KOPT-K1 (cell line): ENCODE data around the gene CEMIP.

Source experiments
- H3K27ac ChIP-seq: fragments of 200-600 bp; sonication (generic); 2 replicates; pipeline ENCODE4 v1.5.1; 2016; ENCODE audit warnings: antibody characterized with exemption, mild to moderate bottlenecking, low read depth, low read length; ENCODE audit not compliant: poor library complexity, severe bottlenecking
- H3K36me3 ChIP-seq: fragments of 200-600 bp; sonication (generic); 2 replicates; pipeline ENCODE4 v1.5.1; 2017; ENCODE audit warnings: antibody characterized with exemption, mild to moderate bottlenecking, low read length, moderate library complexity; ENCODE audit not compliant: insufficient read depth
- H3K9me3 ChIP-seq: fragments of 200-600 bp; sonication (generic); 2 replicates; pipeline ENCODE4 v1.5.1; 2017; ENCODE audit warnings: antibody characterized with exemption, low read length, mild to moderate bottlenecking; ENCODE audit not compliant: insufficient read depth, poor library complexity, severe bottlenecking

CEMIP gene

GRCh38 chr15:80836223-80836622 is 57.1 kb downstream of the CEMIP start:
- Histone ChIP-seq H3K27ac (no peak overlapping the region), H3K9me3 (no peaks in the 10 kb centered on the region), H3K36me3 (no peaks in the 10 kb centered on the region)

DNA sequence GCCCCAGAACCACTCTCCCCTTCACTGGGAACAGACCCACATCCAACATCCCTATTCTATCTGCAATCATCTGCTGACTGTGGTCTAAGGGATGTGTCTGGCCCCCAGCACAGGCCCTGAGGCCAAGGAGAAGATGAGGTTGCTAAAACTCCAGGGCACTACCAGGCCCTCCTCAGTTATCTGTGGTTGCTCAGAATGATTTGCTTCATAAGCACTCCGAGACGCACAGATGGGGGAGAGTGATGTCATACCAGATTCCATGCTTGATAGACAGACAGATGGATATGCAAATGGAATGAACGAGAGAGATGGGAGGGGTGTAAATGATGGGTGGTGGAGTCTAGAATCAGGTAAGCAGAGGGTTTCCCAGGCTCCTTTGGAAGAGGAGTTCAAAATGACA is 57.8 kb downstream of the CEMIP start:
- Histone ChIP-seq H3K9me3 (no peaks in the 10 kb centered on the region), H3K27ac (no peak overlapping the region), H3K36me3 (no peaks in the 10 kb centered on the region)

DNA sequence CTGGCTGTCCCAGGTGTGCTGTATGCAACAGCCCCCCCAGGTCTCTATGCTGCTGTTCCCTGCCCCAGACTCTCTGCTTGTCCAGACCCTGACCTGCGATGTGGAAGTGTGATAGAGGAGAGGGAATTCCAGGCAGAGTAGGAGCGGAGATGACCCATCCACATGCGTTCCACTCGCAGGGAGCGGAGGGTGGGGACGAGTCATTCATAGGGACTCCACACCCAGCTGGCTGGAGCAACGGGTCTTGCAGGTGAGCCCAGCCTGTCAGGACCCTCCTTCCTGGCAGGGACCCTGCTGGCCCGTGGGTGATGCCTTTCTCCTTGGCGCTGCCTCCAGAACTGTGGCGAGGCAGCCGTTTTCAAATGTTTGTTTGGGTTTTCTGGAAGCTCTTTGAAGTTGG is 58.8 kb downstream of the CEMIP start:
- no peaks in the 10 kb centered on the region for H3K9me3 ChIP-seq
- H3K36me3 ChIP-seq = no peaks in the 10 kb centered on the region
- no peak overlapping the region for H3K27ac ChIP-seq

GRCh38 chr15:80838666-80839065 is 59.5 kb downstream of the CEMIP start:
- Histone ChIP-seq H3K27ac (no peak overlapping the region), H3K36me3 (no peaks in the 10 kb centered on the region), H3K9me3 (no peaks in the 10 kb centered on the region)

GRCh38 chr15:80839764-80840130 is 60.6 kb downstream of the CEMIP start:
- Histone ChIP-seq H3K9me3 (no peaks in the 10 kb centered on the region), H3K27ac (no peak overlapping the region), H3K36me3 (no peaks in the 10 kb centered on the region)

DNA sequence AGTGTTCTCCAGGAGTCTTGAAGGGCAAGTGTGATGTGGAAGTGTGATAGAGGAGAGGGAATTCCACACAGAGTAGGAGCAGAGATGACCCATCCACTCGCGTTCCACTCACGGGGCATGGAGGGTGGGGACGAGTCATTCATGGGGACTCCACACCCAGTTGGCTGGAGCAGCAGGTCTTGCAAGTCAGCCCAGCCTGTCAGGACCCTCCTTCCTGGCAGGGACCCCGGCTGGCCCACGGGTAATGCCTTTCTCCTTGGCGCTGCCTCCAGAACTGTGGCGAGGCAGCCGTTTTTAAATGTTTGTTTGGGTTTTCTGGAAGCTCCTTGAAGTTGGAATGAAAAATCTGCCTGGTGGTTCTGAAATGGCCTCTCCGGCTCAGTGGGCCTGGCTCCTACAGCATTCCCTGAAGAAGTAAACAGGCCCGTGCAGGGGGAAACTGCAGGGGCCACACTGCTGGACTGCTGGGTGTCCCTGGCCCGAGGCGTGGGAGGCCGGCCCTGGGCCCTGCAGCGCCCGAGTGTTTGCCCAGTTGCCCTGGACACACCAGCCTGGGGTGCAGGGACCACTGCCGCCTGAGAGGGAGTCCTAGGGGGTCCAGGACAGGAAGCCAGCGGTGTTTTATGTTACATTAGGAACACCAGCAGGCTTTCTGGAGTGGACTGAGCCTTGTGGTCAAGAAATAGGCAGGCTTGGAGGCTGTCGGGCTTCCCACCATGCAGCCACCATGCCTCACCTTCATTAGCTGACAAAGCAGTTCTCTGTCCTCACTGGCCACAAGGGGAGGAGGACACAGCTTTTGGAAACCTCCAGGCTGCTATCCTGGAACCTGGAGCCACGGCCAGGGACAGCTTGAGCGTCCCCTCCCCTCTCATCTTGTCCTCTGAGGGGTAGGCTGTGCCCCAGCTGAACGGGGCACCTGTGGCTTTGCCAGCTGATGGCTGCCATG is 61.3 kb downstream of the CEMIP start:
- H3K9me3 ChIP-seq = no peaks in the 10 kb centered on the region
- no peak overlapping the region for H3K27ac ChIP-seq
- no peaks in the 10 kb centered on the region for H3K36me3 ChIP-seq

DNA sequence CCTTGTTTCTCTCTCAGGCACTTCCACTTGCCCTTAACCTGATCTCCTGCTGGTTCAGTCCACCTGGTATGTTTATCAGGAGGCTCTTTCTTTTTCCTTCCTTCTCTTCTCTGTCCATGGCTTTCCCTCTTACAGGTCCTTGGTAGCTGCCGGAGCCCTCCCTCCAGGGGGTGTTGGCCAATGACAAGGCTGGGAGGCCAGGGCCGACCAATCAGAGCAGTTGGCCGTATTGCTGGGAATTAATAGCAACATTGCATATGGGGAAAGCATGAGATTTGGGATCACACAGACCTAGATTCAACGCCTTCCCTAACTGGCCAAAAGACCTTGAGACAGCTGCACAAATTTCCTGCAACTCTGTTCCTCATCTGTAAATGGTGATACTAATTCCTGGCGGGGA is 62.4 kb downstream of the CEMIP start:
- Histone ChIP-seq H3K9me3 (no peaks in the 10 kb centered on the region), H3K27ac (no peak overlapping the region), H3K36me3 (no peaks in the 10 kb centered on the region)

- H3K36me3 ChIP-seq = no peaks in the 10 kb centered on the region
- H3K27ac ChIP-seq = no peak overlapping the region
- no peaks in the 10 kb centered on the region for H3K9me3 ChIP-seq
Observed at GRCh38 chr15:80844011-80844732, 65.0 kb downstream of the CEMIP start.

- Histone ChIP-seq H3K36me3 (no peaks in the 10 kb centered on the region), H3K27ac (no peak overlapping the region)
Observed at GRCh38 chr15:80846031-80846815, 67.1 kb downstream of the CEMIP start.

GRCh38 chr15:80849308-80849707 is 70.1 kb downstream of the CEMIP start:
- Histone ChIP-seq H3K36me3 (no peaks in the 10 kb centered on the region), H3K27ac (no peak overlapping the region), H3K9me3 (no peaks in the 10 kb centered on the region)

More at GRCh38 chr15:80846031-80846815, 67.1 kb downstream of the CEMIP start:
- H3K9me3 ChIP-seq = no peaks in the 10 kb centered on the region

DNA sequence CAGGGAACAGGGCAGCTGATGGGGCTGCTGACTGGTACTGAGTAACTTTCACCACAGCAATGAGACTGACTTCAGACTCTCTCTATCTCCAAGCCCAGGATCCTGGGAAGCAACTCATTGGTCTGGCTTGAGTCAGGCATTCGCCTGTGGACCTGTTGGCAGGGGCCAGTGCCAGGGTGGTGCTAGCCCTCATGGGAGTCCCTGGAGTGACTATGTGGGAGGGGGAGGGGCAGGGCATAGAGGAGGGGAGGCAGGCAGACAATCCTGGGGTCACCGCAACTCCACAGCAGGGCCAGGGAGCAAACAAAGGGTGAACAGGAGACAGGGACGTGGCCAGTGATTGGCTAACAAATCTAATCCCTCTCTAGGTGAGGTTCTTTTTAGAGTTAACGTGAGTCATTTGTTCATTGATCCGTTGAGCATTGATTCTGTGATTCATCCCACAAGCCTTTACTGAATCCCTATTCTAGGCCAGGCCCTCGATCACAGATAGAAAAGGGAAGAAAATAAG is 71.8 kb downstream of the CEMIP start:
- no peak overlapping the region for H3K27ac ChIP-seq
- H3K9me3 ChIP-seq = no peaks in the 10 kb centered on the region
- H3K36me3 ChIP-seq = no peaks in the 10 kb centered on the region

DNA sequence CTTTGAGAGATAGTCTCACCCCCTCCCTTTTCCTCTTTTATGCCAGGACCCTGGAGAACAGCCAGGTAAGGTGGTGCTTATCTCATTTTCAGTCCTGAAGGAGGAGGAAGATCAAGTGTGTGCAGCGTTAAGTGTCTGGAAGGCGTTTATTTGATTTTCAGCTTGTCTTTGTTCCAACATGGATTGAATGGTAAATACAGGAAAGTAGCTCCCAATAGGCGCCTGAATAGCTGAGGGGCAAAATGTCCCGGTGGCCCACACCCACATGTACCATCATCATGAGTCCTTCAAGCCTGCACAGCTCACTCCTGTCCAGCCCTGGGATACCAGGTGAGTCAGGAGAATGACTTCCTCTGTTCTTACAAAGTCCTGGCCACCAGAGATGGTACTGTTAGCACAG is 73.5 kb downstream of the CEMIP start:
- no peaks in the 10 kb centered on the region for H3K36me3 ChIP-seq
- no peak overlapping the region for H3K27ac ChIP-seq
- H3K9me3 ChIP-seq = no peaks in the 10 kb centered on the region

GRCh38 chr15:80854104-80854503 is 74.9 kb downstream of the CEMIP start:
- H3K27ac ChIP-seq = no peak overlapping the region
- H3K36me3 ChIP-seq = no peaks in the 10 kb centered on the region
- H3K9me3 ChIP-seq = no peaks in the 10 kb centered on the region

DNA sequence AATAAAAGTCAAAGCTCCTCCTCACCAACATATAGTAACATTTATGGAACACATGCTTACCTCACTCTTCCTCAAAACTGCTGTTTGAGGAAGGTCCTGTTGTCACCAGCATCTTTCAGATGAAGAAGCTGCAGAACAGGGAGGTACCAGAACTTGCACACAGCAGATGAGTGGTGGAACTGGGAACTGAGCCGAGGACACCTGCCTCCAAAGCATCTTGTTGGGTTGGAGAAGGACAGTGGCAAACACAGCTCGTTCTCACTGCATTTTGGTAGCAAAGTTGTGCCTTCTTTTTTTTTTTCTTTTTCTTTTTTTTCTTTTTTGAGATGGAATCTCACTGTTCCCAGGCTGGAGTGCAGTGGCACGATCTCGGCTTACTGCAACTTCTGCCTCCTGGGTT is 76.0 kb downstream of the CEMIP start:
- Histone ChIP-seq H3K36me3 (no peaks in the 10 kb centered on the region), H3K9me3 (no peaks in the 10 kb centered on the region), H3K27ac (no peak overlapping the region)

DNA sequence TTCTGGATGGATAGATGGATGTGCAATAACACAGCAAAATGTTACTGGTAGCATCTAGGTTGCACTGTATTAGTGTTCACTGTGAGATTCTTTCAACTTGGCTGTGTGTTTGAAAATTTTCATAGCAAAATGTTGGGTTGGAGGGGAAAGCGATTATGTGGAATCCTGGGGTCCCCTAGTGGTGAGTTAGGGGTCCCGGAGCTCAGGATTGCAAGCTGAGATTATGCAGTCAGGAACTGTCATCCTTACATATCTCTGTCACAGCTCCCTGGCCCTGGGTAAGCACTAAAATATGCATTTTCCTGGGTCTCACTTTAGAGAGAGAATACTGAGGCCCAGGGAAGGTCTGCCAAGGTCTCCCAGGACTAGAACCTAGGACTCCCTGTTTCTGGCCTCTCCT is 77.2 kb downstream of the CEMIP start:
- Histone ChIP-seq H3K27ac (no peak overlapping the region), H3K36me3 (no peaks in the 10 kb centered on the region), H3K9me3 (no peaks in the 10 kb centered on the region)
